Neural cell (in vitro differentiated cells): Measurements from ENCODE around the gene C11orf65. TPM values are rescaled to one million over a fixed set of nuclear protein-coding genes. Genes with fewer than 3 reads are reported as not detected.

Experiments used
- H2AFZ ChIP-seq: fragments of 200-600, 300-800 bp; sonication (generic), shearing (Covaris generic); 2 replicates; pipeline ENCODE4 v1.6.0; 2014; ENCODE audit warnings: low read depth, mild to moderate bottlenecking, antibody characterized with exemption, low read length, moderate library complexity
- H3F3A ChIP-seq: fragments of 200-600 bp; shearing (Covaris generic); 2 replicates; pipeline ENCODE4 v1.6.1; 2016; ENCODE audit warnings: mild to moderate bottlenecking, moderate library complexity, mixed read lengths, antibody characterized with exemption, low read length; ENCODE audit not compliant: insufficient read depth, poor library complexity, severe bottlenecking
- H3K27ac ChIP-seq: fragments of 200-600, 300-800 bp; sonication (generic), shearing (Covaris generic); 2 replicates; pipeline ENCODE4 v1.5.1; 2014; ENCODE audit warnings: mild to moderate bottlenecking, low read length, moderate library complexity
- H3K27me3 ChIP-seq: fragments of 300-800, 200-600 bp; sonication (generic), shearing (Covaris generic); 2 replicates; pipeline ENCODE4 v1.6.0; 2014; ENCODE audit warnings: mild to moderate bottlenecking, low read depth, low read length, moderate library complexity; ENCODE audit not compliant: insufficient read depth
- H3K36me3 ChIP-seq: fragments of 300-800, 200-600 bp; sonication (generic), shearing (Covaris generic); 2 replicates; pipeline ENCODE4 v1.5.1; 2014; ENCODE audit warnings: mild to moderate bottlenecking, antibody characterized with exemption, low read length, moderate library complexity; ENCODE audit not compliant: insufficient read depth
- H3K4me2 ChIP-seq: fragments of 300-800, 200-600 bp; sonication (generic), shearing (Covaris generic); 2 replicates; pipeline ENCODE4 v1.6.0; 2014; ENCODE audit warnings: mild to moderate bottlenecking, low read length
- H3K4me3 ChIP-seq: fragments of 300-800, 200-600 bp; sonication (generic), shearing (Covaris generic); 2 replicates; pipeline ENCODE4 v1.5.1; 2014; ENCODE audit warnings: mild to moderate bottlenecking, low read length, moderate library complexity
- H3K79me2 ChIP-seq: fragments of 200-600 bp; shearing (Covaris generic); replicated peaks from 2 replicates; pipeline ENCODE4 v1.6.0; 2014; ENCODE audit warnings: mild to moderate bottlenecking, low read length, moderate library complexity; ENCODE audit not compliant: insufficient read depth
- H3K9ac ChIP-seq: fragments of 300-800, 200-600 bp; sonication (generic), shearing (Covaris generic); 2 replicates; pipeline ENCODE4 v1.6.1; 2016; ENCODE audit warnings: mild to moderate bottlenecking, low read length, mixed read lengths
- H3K9me2 ChIP-seq: fragments of 200-600 bp; shearing (Covaris generic); 2 replicates; pipeline ENCODE4 v1.6.1; 2016; ENCODE audit warnings: mild to moderate bottlenecking, low read length, mixed read lengths; ENCODE audit not compliant: insufficient read depth
- H3K9me3 ChIP-seq: fragments of 200-600, 300-800 bp; sonication (generic), shearing (Covaris generic); 2 replicates; pipeline ENCODE4 v1.6.1; 2016; ENCODE audit warnings: mild to moderate bottlenecking, mixed run types, low read length, moderate library complexity, mixed read lengths
- H4K20me1 ChIP-seq: fragments of 200-600 bp; shearing (Covaris generic); 2 replicates; pipeline ENCODE4 v1.6.1; 2016; ENCODE audit warnings: mild to moderate bottlenecking, mixed run types; ENCODE audit not compliant: insufficient read depth
- CTCF ChIP-seq: fragments of 450-650 bp; IDR thresholded peaks from 2 replicates; pipeline ENCODE4 v1.5.1; 2014; ENCODE audit warnings: antibody characterized with exemption, mild to moderate bottlenecking, moderate library complexity; ENCODE audit not compliant: poor library complexity, severe bottlenecking
- EP300 ChIP-seq: fragments of 450-650 bp; conservative IDR thresholded peaks from 2 replicates; pipeline ENCODE4 v1.6.1; 2014; ENCODE audit warnings: antibody characterized with exemption, mild to moderate bottlenecking, moderate library complexity; ENCODE audit not compliant: poor library complexity, severe bottlenecking
- EZH2 ChIP-seq: fragments of 200-600, 300-800 bp; shearing (Covaris generic), sonication (generic); IDR thresholded peaks from 2 replicates; pipeline ENCODE4 v1.6.1; 2014; ENCODE audit warnings: antibody characterized with exemption, low read length, borderline replicate concordance, mild to moderate bottlenecking; ENCODE audit not compliant: insufficient read depth, poor library complexity, severe bottlenecking
- MXI1 ChIP-seq: fragments of 450-650 bp; conservative IDR thresholded peaks from 2 replicates; pipeline ENCODE4 v1.6.1; 2014; ENCODE audit warnings: antibody characterized with exemption, mild to moderate bottlenecking; ENCODE audit not compliant: poor library complexity, severe bottlenecking
- POLR2AphosphoS5 ChIP-seq: IDR thresholded peaks from 2 replicates; pipeline ENCODE4 v1.6.1; 2012
- RAD21 ChIP-seq: fragments of 450-650 bp; conservative IDR thresholded peaks from 2 replicates; pipeline ENCODE4 v1.6.1; 2014; ENCODE audit warnings: antibody characterized with exemption, mild to moderate bottlenecking, moderate library complexity
- SMC3 ChIP-seq: fragments of 450-650 bp; conservative IDR thresholded peaks from 2 replicates; pipeline ENCODE4 v1.6.1; 2014; ENCODE audit warnings: antibody characterized with exemption, mild to moderate bottlenecking, moderate library complexity; ENCODE audit not compliant: poor library complexity
- TAF1 ChIP-seq: IDR thresholded peaks from 2 replicates; pipeline ENCODE4 v1.6.1; 2012; ENCODE audit warnings: low read depth
- polyA plus RNA-seq: library from polyadenylated mRNA; depleted of rRNA; stranded (reverse); fragments of >200 nt; gene quantifications from 2 replicates; pipeline ENCODE4 v1.2.3, GENCODE V29; 2014
- TF ChIP-seq, protein P1 (sequence below): IDR thresholded peaks from 2 replicates; pipeline ENCODE4 v1.6.1; 2012; ENCODE audit warnings: borderline replicate concordance

C11orf65 gene
- polyA plus RNA-seq, 1 donor from 2014 or later: 1.1 TPM

DNA sequence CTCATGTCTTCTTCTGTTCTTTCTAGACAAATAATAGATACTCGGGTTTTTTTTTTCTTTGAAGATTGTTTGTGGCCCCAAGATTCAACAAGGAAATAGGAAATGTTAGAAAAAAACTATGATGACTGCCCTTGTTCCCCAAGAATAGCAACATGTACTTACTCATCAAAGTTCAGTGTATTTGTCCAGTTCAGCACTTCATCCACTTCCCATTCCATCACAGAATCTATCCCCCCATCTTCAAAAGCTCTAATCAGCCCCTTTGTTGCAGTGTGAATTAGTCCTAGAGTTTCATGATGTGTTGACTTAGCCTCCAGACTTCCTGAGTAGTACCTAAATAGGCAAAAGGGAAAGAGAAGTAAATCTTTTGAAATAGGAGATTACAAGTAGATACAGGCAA lies 74.3 kb downstream of the C11orf65 start:
- Histone ChIP-seq H3K27me3 (no peaks in the 10 kb centered on the region), H3K27ac (no peak overlapping the region), H3K9me2 (no peaks in the 10 kb centered on the region), H3K36me3 (no peaks in the 10 kb centered on the region), H3K9ac (no peak overlapping the region), H3F3A (no peaks in the 10 kb centered on the region), H3K4me3 (no peak overlapping the region), H3K4me2 (no peak overlapping the region), H3K9me3 (no peaks in the 10 kb centered on the region), H3K79me2 (no peaks in the 10 kb centered on the region), H2AFZ (no peak overlapping the region), H4K20me1 (no peaks in the 10 kb centered on the region)
- TF ChIP-seq RAD21 (no peak), EP300 (no peak), EZH2 (no peak), CTCF (no peak), POLR2AphosphoS5 (no peak), MXI1 (no peak), SMC3 (no peak), TAF1 (no peak)
- TF ChIP-seq, protein P1, sequence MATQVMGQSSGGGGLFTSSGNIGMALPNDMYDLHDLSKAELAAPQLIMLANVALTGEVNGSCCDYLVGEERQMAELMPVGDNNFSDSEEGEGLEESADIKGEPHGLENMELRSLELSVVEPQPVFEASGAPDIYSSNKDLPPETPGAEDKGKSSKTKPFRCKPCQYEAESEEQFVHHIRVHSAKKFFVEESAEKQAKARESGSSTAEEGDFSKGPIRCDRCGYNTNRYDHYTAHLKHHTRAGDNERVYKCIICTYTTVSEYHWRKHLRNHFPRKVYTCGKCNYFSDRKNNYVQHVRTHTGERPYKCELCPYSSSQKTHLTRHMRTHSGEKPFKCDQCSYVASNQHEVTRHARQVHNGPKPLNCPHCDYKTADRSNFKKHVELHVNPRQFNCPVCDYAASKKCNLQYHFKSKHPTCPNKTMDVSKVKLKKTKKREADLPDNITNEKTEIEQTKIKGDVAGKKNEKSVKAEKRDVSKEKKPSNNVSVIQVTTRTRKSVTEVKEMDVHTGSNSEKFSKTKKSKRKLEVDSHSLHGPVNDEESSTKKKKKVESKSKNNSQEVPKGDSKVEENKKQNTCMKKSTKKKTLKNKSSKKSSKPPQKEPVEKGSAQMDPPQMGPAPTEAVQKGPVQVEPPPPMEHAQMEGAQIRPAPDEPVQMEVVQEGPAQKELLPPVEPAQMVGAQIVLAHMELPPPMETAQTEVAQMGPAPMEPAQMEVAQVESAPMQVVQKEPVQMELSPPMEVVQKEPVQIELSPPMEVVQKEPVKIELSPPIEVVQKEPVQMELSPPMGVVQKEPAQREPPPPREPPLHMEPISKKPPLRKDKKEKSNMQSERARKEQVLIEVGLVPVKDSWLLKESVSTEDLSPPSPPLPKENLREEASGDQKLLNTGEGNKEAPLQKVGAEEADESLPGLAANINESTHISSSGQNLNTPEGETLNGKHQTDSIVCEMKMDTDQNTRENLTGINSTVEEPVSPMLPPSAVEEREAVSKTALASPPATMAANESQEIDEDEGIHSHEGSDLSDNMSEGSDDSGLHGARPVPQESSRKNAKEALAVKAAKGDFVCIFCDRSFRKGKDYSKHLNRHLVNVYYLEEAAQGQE: no peak

GRCh38 chr11:108392353-108392752 lies 75.0 kb downstream of the C11orf65 start:
- Histone ChIP-seq H3K4me3 (no peak overlapping the region), H3K79me2 (no peaks in the 10 kb centered on the region), H2AFZ (no peak overlapping the region), H3K27ac (no peak overlapping the region), H3K9ac (no peak overlapping the region), H3K9me3 (no peaks in the 10 kb centered on the region), H4K20me1 (no peaks in the 10 kb centered on the region), H3F3A (no peaks in the 10 kb centered on the region), H3K27me3 (no peaks in the 10 kb centered on the region), H3K36me3 (no peaks in the 10 kb centered on the region), H3K4me2 (no peak overlapping the region), H3K9me2 (no peaks in the 10 kb centered on the region)
- TF ChIP-seq, protein P1: no peak
- no peak for TF ChIP-seq SMC3
- TF ChIP-seq EP300: no peak
- TF ChIP-seq RAD21: no peak
- TF ChIP-seq TAF1: no peak
- TF ChIP-seq CTCF: no peak
- TF ChIP-seq MXI1: no peak
- TF ChIP-seq EZH2: no peak
- TF ChIP-seq POLR2AphosphoS5: no peak
